Upper lobe of right lung (tissue), 1 donor: ENCODE results near the gene CLCNKB. TPM values are rescaled to one million over a fixed set of nuclear protein-coding genes. Genes with fewer than 3 reads are reported as not detected.
A peak's percentile ranks its signal among the peaks of the same experiment; 100 is the strongest.

Source experiments
- ATAC-seq: fragments of 200-7000 bp; cut with Tn5 transposase; one replicate; pipeline ENCODE4 v1.9.1; 2020; ENCODE audit warnings: mild to moderate bottlenecking, moderate library complexity
- DNase-seq: peaks from one replicate; pipeline ENCODE4 v3.0.0-alpha.2; 2020
- H3K27ac ChIP-seq: fragments of 200-600 bp; one replicate; pipeline ENCODE4 v1.8.0; 2022
- H3K27me3 ChIP-seq: fragments of 200-600 bp; one replicate; pipeline ENCODE4 v1.8.0; 2022; ENCODE audit warnings: mild to moderate bottlenecking
- H3K36me3 ChIP-seq: fragments of 200-600 bp; one replicate; pipeline ENCODE4 v1.8.0; 2022
- H3K4me1 ChIP-seq: fragments of 200-600 bp; one replicate; pipeline ENCODE4 v1.8.0; 2022
- H3K4me3 ChIP-seq: fragments of 200-600 bp; one replicate; pipeline ENCODE4 v1.8.0; 2022; ENCODE audit warnings: mild to moderate bottlenecking
- H3K9me3 ChIP-seq: fragments of 200-600 bp; one replicate; pipeline ENCODE4 v1.8.0; 2022
- intact Hi-C: fragments of 100-400 bp; cut with DNase I; formaldehyde crosslinking; loops from one replicate; pipeline ENCODE4 v1.11.0; 2022
- total RNA-seq: library from RNA; stranded (reverse); fragmentation: NEBNext Ultra II Directional; extraction: Animal tissue kit (Norgen Biotek cat#: 25700); gene quantifications from one replicate; pipeline ENCODE4 v1.2.1, GENCODE V29; 2021
- TF ChIP-seq, protein P1 (sequence below): fragments of 200-600 bp; IDR thresholded peaks from one replicate; pipeline ENCODE4 v1.8.0; 2022; ENCODE audit warnings: antibody characterized with exemption
- donor health status: DM: no; HTN: yes; CAD: no; lungs with severe emphysema.

Gene CLCNKB
- total RNA-seq, 1 donor from 2014 or later: 0.35 TPM

DNA sequence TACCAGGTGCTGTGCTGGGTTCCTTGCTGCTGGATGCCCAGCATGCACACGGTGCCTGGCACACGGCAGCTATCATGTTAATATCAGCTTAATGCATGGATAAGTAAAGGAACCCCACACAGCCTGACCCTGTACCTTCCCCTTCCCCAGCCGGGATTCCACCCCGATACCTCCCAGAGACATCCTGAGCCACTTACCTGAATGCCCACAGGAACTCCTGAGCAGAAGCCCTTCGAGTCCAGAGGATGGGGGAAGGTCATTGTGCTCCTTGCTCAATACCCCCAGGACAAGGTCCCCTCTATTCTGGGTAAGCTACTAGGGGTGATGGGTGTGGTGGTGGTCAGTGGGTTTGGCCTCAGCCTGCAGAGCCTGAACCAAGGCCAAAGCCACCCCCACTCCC lies 28.5 kb downstream of the CLCNKB start:
- Histone ChIP-seq H3K4me1 (peaks cover 5% of the 10 kb centered on the region), H3K4me3 (no peak overlapping the region), H3K36me3 (no peaks in the 10 kb centered on the region), H3K27me3 (peaks cover 11% of the 10 kb centered on the region), H3K9me3 (no peaks in the 10 kb centered on the region), H3K27ac (no peak overlapping the region)
- DNase-seq: no peak
- TF ChIP-seq, protein P1, sequence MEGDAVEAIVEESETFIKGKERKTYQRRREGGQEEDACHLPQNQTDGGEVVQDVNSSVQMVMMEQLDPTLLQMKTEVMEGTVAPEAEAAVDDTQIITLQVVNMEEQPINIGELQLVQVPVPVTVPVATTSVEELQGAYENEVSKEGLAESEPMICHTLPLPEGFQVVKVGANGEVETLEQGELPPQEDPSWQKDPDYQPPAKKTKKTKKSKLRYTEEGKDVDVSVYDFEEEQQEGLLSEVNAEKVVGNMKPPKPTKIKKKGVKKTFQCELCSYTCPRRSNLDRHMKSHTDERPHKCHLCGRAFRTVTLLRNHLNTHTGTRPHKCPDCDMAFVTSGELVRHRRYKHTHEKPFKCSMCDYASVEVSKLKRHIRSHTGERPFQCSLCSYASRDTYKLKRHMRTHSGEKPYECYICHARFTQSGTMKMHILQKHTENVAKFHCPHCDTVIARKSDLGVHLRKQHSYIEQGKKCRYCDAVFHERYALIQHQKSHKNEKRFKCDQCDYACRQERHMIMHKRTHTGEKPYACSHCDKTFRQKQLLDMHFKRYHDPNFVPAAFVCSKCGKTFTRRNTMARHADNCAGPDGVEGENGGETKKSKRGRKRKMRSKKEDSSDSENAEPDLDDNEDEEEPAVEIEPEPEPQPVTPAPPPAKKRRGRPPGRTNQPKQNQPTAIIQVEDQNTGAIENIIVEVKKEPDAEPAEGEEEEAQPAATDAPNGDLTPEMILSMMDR: no peak
- intact Hi-C loops: no loop called here
- ATAC-seq: no peak

DNA sequence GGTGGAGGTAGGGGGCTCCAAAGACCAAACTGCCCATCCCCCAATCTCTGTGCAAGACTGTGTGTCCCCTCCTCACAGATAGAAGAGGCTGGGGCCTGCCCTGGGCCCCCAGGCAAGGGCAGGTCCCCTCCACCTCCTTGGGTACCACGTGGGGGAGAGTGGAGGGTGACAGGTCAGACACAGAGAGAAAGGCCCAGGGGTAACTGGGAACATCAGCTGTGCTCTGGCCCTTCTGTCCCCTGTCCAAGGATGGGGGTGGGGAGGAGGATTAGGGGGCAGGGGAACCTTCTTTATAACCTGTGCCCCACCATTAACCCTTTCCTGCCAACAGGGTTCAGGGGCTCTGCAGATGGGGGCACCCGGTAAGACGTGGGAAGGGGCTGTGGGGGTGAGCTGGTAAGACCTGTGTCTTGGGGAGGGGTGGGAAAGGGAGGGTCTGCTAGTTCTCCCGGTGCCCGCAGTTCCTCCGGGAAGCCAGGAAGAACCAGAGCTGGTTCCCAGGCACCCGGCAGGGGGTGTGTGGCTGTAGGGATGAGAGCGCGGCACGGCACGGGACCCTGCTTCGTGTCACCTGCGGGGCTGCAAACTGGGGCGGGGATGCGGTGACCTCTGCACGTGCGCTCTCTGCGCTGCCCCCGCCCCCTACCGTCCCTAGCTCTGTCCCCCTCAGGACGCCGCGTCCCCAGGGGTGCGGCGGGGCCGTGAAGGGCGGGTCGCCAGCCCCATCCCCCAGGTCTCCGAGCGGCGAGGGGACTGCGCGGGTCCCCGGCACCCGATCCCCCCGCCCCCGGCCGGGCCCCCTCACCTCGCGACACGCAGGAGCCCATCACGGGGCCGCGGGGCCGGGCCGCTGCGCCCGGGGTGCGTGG lies 29.3 kb downstream of the CLCNKB start:
- intact Hi-C loops: no loop called here
- TF ChIP-seq, protein P1: no peak
- Histone ChIP-seq H3K4me3 (peak overlapping the region; percentile 16), H3K27ac (no peak overlapping the region), H3K4me1 (peaks cover 5% of the 10 kb centered on the region), H3K9me3 (no peaks in the 10 kb centered on the region), H3K36me3 (no peaks in the 10 kb centered on the region), H3K27me3 (peaks cover 11% of the 10 kb centered on the region)
- no peak for ATAC-seq
- no peak for DNase-seq

DNA sequence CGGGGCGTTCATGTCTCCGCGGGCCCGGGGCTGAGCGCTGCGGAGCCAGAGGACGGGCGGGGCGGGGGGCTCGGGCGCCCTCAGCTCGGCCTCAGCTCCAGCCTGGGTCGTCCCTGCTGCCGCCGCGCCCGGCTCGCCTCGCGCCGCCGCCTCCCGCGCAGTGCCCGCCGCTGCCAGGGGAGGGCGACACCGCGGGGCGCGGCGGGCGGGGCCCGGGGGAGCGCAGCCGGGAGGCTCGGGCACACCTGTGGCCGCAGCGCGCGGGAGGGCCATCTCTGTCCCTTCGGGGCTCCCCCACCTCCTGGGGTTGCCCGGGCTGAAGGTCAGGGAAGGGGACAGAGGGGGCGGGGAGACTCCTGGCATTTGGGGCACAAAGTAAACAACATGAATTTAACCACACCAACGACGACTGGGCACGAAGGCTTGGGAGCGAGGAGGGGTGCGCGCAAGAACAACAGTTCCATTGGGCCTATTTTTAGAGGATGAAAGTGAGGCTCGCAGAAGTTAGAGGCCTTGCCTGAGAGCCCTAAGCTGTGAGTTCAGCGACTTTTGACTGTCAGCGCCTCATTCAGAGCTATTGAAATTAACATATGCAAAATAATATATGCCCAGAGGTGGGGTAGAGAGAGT lies 30.0 kb downstream of the CLCNKB start, which contains the start of gene FAM131C:
TSS of gene FAM131C (minus strand) at position 162 of the 630 bp plus-strand sequence. CDS start 209 bp downstream, outside the sequence.
- TF ChIP-seq, protein P1: no peak
- peaks cover 5% of the 10 kb centered on the region for H3K4me1 ChIP-seq
- intact Hi-C loops: no loop called here
- no peak within 1 kb of the TSS for H3K27ac ChIP-seq
- peak within 1 kb of the TSS; percentile 16 for H3K4me3 ChIP-seq
- no peaks in the 10 kb centered on the region for H3K9me3 ChIP-seq
- ATAC-seq: peak; percentile 71
- no peak for DNase-seq
- no peaks in the 10 kb centered on the region for H3K36me3 ChIP-seq
- peaks cover 11% of the 10 kb centered on the region for H3K27me3 ChIP-seq

DNA sequence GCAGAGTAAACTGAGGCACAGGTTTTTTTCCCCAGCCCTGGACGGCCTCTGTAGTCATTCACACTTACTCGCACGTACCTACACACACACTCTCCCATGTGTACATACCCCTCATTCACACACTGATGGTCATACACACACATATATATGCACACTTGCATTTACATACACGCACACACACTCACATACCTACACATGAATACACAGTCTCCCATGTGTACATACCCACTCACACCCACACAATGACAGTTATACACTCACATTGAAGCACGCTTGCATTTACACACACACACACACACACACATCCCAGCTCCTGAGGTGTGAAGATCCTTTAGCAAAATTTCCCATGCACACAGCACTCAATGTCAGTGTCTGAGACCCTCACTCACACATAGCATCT lies 30.6 kb downstream of the CLCNKB start:
- DNase-seq (no peak), ATAC-seq (no peak)
- TF ChIP-seq, protein P1: no peak
- intact Hi-C loops: no loop called here
- peaks cover 10% of the 10 kb centered on the region for H3K4me1 ChIP-seq
- peaks cover 11% of the 10 kb centered on the region for H3K27me3 ChIP-seq
- H3K4me3 ChIP-seq: no peak overlapping the region
- H3K9me3 ChIP-seq: no peaks in the 10 kb centered on the region
- no peaks in the 10 kb centered on the region for H3K36me3 ChIP-seq
- H3K27ac ChIP-seq: no peak overlapping the region

DNA sequence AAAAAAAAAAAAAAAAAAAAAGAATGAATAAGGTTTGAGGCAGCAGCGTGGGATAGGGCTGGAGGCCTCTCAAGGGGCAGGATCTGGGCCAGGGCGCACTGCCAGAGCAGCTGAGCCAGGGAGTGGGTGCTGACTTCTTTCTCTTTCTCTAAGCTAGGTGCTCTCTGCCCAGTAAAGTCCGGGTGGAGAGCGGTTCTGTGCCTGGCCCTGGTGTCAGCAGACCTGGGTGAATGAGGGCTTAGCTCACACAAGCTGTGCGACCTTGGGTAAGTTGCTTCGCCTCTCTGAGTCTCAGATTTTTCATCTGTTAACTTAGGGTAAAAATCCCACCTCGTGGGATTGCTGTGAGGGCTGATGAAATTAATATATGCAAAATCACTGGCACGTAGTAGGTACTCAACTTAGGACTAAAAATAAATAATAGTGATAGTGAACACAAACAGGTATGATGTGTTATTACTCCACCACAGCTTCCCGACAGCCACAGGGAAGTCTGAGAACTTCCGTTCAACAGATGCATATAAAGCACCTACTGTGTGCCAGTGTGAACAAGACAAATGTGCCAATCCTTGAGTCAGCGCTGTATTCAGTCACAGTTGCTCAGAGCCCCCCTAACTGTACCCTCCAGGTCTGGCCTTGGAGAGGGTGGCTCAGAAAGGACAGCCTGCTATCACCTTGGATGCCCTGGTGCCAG lies 31.9 kb downstream of the CLCNKB start:
- DNase-seq (peak; percentile 78), ATAC-seq (peak; percentile 10)
- no peak overlapping the region for H3K4me3 ChIP-seq
- no peaks in the 10 kb centered on the region for H3K9me3 ChIP-seq
- TF ChIP-seq, protein P1: no peak
- intact Hi-C loops: no loop called here
- H3K27ac ChIP-seq: no peak overlapping the region
- H3K4me1 ChIP-seq: peaks cover 13% of the 10 kb centered on the region
- H3K36me3 ChIP-seq: no peaks in the 10 kb centered on the region
- peaks cover 11% of the 10 kb centered on the region for H3K27me3 ChIP-seq
